Peyer's patch (tissue), 4 donors: ENCODE measurements around the gene TFAP2A.

Experiments
- CTCF ChIP-seq, 6 experiments: fragments of 450-650 bp in 4 of 6; fragments of 200-600 bp in 2 of 6; sonication (generic) in 1 of 6; IDR thresholded peaks; one replicate each; pipeline ENCODE4 v1.5.1; 2017 to 2019; ENCODE audit warnings: antibody characterized with exemption in 6 of 6, mild to moderate bottlenecking in 3 of 6, moderate library complexity in 1 of 6
- POLR2A ChIP-seq, 2 donors: fragments of 450-650 bp; IDR thresholded peaks; one replicate each; pipeline ENCODE4 v1.5.1; 2017; ENCODE audit warnings: antibody characterized with exemption in 2 of 2, mild to moderate bottlenecking in 2 of 2, moderate library complexity in 2 of 2

GRCh38 chr6:10382322-10382721 lies 32.6 kb downstream of the TFAP2A start:
- TF ChIP-seq CTCF (IDR thresholded peaks at IDR 0.05) (no peak), POLR2A (IDR thresholded peaks at IDR 0.05) (no peak)
